C4-2B (cell line): ENCODE results near the gene TCEAL2.

Experiments used
- ZFX ChIP-seq: fragments of 450-650 bp; IDR thresholded peaks from 2 replicates; pipeline ENCODE4 v1.6.1; 2017
- TF ChIP-seq, protein P1 (sequence below): fragments of 450-650 bp; conservative IDR thresholded peaks from 2 replicates; pipeline ENCODE4 v1.5.1; 2017; ENCODE audit warnings: mild to moderate bottlenecking

DNA sequence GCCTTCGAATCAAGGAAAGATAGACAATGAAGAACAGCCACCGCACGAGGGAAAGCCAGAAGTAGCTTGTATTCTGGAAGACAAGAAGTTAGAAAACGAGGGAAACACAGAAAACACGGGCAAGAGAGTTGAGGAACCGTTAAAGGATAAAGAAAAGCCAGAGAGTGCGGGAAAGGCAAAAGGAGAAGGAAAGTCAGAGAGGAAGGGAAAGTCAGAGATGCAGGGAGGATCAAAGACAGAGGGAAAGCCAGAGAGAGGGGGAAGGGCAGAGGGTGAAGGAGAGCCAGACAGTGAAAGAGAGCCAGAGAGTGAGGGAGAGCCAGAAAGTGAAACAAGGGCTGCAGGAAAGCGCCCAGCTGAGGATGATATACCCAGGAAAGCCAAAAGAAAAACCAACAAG, 1.4 kb downstream of the TCEAL2 start:
- TF ChIP-seq ZFX = no peak
- TF ChIP-seq, protein P1, sequence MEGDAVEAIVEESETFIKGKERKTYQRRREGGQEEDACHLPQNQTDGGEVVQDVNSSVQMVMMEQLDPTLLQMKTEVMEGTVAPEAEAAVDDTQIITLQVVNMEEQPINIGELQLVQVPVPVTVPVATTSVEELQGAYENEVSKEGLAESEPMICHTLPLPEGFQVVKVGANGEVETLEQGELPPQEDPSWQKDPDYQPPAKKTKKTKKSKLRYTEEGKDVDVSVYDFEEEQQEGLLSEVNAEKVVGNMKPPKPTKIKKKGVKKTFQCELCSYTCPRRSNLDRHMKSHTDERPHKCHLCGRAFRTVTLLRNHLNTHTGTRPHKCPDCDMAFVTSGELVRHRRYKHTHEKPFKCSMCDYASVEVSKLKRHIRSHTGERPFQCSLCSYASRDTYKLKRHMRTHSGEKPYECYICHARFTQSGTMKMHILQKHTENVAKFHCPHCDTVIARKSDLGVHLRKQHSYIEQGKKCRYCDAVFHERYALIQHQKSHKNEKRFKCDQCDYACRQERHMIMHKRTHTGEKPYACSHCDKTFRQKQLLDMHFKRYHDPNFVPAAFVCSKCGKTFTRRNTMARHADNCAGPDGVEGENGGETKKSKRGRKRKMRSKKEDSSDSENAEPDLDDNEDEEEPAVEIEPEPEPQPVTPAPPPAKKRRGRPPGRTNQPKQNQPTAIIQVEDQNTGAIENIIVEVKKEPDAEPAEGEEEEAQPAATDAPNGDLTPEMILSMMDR = no peak
